ENCODE measurements around the gene SPRED1. TPM values are rescaled to one million over a fixed set of nuclear protein-coding genes. Genes with fewer than 3 reads are reported as not detected.

SPRED1 gene
- total and polyA plus RNA-seq, 2 of the 4 experiments (the other 2 are of a cell fraction): 6.6 to 17.9 TPM

GRCh38 chr15:38401106-38401505, 148.5 kb downstream of the SPRED1 start:
- Histone ChIP-seq H4K5ac (ENCODE audit: low read depth, low read length) (no peak overlapping the region), H3K9me3 (ENCODE audit: control insufficient read depth, insufficient read depth, low read length) (no peaks in the 10 kb centered on the region), H3K27me3 (ENCODE audit: control insufficient read depth, insufficient read depth, low read length) (no peaks in the 10 kb centered on the region), H2BK15ac (ENCODE audit: low read depth, low read length) (peak overlapping the region; percentile 54; the same call in 1 of the 3 replicates), H3K27ac (ENCODE audit: insufficient read depth, low read length) (no peak overlapping the region), H3K4me1 (ENCODE audit: control insufficient read depth, insufficient read depth, low read length) (peaks cover 8% of the 10 kb centered on the region; the same call in 1 of the 2 replicates), H2AK5ac (ENCODE audit: low read depth, low read length) (no peak overlapping the region; the same call in 1 of the 2 replicates), H3K9ac (ENCODE audit: low read depth, low read length) (no peak overlapping the region), H3K9me1 (ENCODE audit: insufficient read depth, low read length) (peaks cover 7% of the 10 kb centered on the region), H2AFZ (replicated peaks; ENCODE audit: low read length, poor library complexity) (no peak overlapping the region), H3K14ac (replicated peaks; ENCODE audit: low read depth, low read length) (0 out of 2 replicates have a peak overlapping the region, but pooled peaks have one; percentile 36), H3K36me3 (ENCODE audit: control insufficient read depth, insufficient read depth, low read length) (no peaks in the 10 kb centered on the region), H3K18ac (ENCODE audit: low read depth, low read length) (peak overlapping the region; percentile 61; the same call in 1 of the 2 replicates), H3K56ac (ENCODE audit: extremely low read depth, insufficient read depth, low read length) (no peak overlapping the region), H4K91ac (ENCODE audit: insufficient read depth, low read depth, low read length) (no peak overlapping the region), H3K4me3 (ENCODE audit: insufficient read depth, low read depth, low read length) (no peak overlapping the region), H3K4me2 (ENCODE audit: low read depth, low read length) (peak overlapping the region; percentile 30; the same call in 1 of the 2 replicates), H3K4ac (ENCODE audit: low read depth, low read length) (0 out of 2 replicates have a peak overlapping the region, but pooled peaks have one; percentile 30), H4K8ac (ENCODE audit: low read depth in 2 of 2, low read length in 2 of 2) (0 out of 4 replicates have a peak overlapping the region, but pooled peaks of 1 of the 2 experiments have one; percentile 47), H4K20me1 (ENCODE audit: insufficient read depth, low read length) (no peaks in the 10 kb centered on the region; the same call in 1 of the 2 replicates), H2BK20ac (ENCODE audit: low read depth, low read length) (peak overlapping the region; percentile 59; the same call in 1 of the 2 replicates), H2BK5ac (ENCODE audit: low read depth, low read length, poor library complexity, severe bottlenecking) (no peak overlapping the region), H3K23ac (ENCODE audit: low read depth, low read length) (no peak overlapping the region), H2BK120ac (ENCODE audit: low read depth, low read length) (no peak overlapping the region; the same call in 1 of the 2 replicates), H2AK9ac (replicated peaks; ENCODE audit: low read depth, low read length, poor library complexity) (no peak overlapping the region), H3K79me1 (ENCODE audit: low read depth in 1 of 2, low read length in 2 of 2) (no peaks in the 10 kb centered on the region; a peak in 1 of 4 replicates)
- DNase-seq (peak; percentile 24), ATAC-seq (ENCODE audit: low read depth) (no peak)
- in situ Hi-C loops (cut with MboI; ENCODE audit: low sequenced_read_pairs): no loop called here
- ChIA-PET CTCF (no interaction called here), POLR2A (ENCODE audit: unreplicated experiment) (no interaction called here)
- intact Hi-C loops (cut with micrococcal nuclease): no loop called here
- WGBS, 2 experiments (ENCODE audit: extremely low coverage in 2 of 2, insufficient read length in 1 of 2): no CpG with 5 or more reads among the region's 6 CpGs
- dilution Hi-C loops (cut with HindIII; ENCODE audit: low sequenced_read_pairs, unreplicated experiment): no loop called here
- TF ChIP-seq CHD1 (IDR thresholded peaks at IDR 0.05; ENCODE audit: low read depth, low read length) (no peak), RFX5 (IDR thresholded peaks at IDR 0.05; ENCODE audit: low read depth, low read length) (no peak), FOS (IDR thresholded peaks at IDR 0.05; ENCODE audit: low read depth, low read length) (no peak), SMC3 (IDR thresholded peaks at IDR 0.05; ENCODE audit: low read depth, low read length) (no peak), POLR2A (IDR thresholded peaks at IDR 0.05; ENCODE audit: low read depth, low read length) (no peak), ELK1 (IDR thresholded peaks at IDR 0.05; ENCODE audit: borderline replicate concordance, low read depth, low read length) (no peak), MAZ (IDR thresholded peaks at IDR 0.05; ENCODE audit: borderline replicate concordance, low read depth, low read length) (no peak), BHLHE40 (IDR thresholded peaks at IDR 0.05; ENCODE audit: low read depth, low read length) (no peak), RAD21 (IDR thresholded peaks at IDR 0.05; ENCODE audit: low read length) (no peak), NFE2L2 (IDR thresholded peaks at IDR 0.05; ENCODE audit: low read depth, low read length) (no peak), MXI1 (IDR thresholded peaks at IDR 0.05; ENCODE audit: borderline replicate concordance, low read depth, low read length) (no peak), CTCF (conservative IDR thresholded peaks at IDR 0.05; ENCODE audit: low read depth, low read length) (no peak), RCOR1 (IDR thresholded peaks at IDR 0.05; ENCODE audit: insufficient replicate concordance, low read length) (no peak), CEBPB (IDR thresholded peaks at IDR 0.05; ENCODE audit: low read depth, low read length) (no peak), USF2 (IDR thresholded peaks at IDR 0.05; ENCODE audit: low read depth, low read length) (no peak), MAFK (IDR thresholded peaks at IDR 0.05; ENCODE audit: low read depth, low read length) (no peak)
- BruUV-seq (replicated peaks): no TSS peak
